ENCODE results near the gene HIPK2.

DNA sequence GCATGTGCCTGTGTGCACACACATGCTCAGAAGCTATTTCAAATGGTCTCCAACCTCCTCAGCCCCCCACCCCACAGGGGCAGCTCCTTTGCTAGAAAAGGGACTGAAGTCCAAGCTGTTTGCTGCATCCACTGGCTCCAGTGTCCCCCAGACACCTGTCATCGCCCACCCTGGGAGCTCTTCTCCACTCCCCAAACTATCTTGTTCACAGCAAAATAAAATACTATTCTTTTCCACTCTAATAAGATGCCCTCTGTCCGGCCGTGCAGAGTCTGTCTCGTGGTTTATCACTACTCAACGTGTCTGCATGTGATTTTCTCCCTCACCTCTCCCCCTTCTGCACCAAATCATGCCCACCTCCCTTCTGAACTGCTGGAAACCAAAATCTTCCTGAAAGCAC, 25.6 kb downstream of the HIPK2 start:
- TF ChIP-seq EZH2 (IDR thresholded peaks at IDR 0.05; ENCODE audit: borderline replicate concordance) = no peak
- TF ChIP-seq, protein P1, sequence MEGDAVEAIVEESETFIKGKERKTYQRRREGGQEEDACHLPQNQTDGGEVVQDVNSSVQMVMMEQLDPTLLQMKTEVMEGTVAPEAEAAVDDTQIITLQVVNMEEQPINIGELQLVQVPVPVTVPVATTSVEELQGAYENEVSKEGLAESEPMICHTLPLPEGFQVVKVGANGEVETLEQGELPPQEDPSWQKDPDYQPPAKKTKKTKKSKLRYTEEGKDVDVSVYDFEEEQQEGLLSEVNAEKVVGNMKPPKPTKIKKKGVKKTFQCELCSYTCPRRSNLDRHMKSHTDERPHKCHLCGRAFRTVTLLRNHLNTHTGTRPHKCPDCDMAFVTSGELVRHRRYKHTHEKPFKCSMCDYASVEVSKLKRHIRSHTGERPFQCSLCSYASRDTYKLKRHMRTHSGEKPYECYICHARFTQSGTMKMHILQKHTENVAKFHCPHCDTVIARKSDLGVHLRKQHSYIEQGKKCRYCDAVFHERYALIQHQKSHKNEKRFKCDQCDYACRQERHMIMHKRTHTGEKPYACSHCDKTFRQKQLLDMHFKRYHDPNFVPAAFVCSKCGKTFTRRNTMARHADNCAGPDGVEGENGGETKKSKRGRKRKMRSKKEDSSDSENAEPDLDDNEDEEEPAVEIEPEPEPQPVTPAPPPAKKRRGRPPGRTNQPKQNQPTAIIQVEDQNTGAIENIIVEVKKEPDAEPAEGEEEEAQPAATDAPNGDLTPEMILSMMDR (IDR thresholded peaks at IDR 0.05; ENCODE audit: poor library complexity) = no peak

Measured in hepatocyte (in vitro differentiated cells).